Esophagus muscularis mucosa (tissue), 4 donors: Measurements from ENCODE around the gene FZR1. TPM values are rescaled to one million over a fixed set of nuclear protein-coding genes. Genes with fewer than 3 reads are reported as not detected.
A peak's percentile ranks its signal among the peaks of the same experiment; 100 is the strongest.

ENCODE experiments used
- DNase-seq: peaks from one replicate; pipeline ENCODE4 v3.0.0-alpha.2; 2017; ENCODE audit errors: extremely low spot score
- H3K27ac ChIP-seq, 4 donors: fragments of 200-600 bp; sonication (generic); replicated peaks in 1 of 4; 1 replicate in 3 of 4; 2 replicates in 1 of 4; pipeline ENCODE4 v1.5.1; 2016 to 2019; ENCODE audit warnings: mild to moderate bottlenecking in 1 of 4
- H3K27me3 ChIP-seq, 4 donors: fragments of 200-600 bp; sonication (generic); one replicate each; pipeline versions ENCODE4 v1.5.1 to v1.6.0; 2016 to 2019
- H3K36me3 ChIP-seq, 4 donors: fragments of 200-600 bp; sonication (generic); one replicate each; pipeline ENCODE4 v1.5.1; 2016 to 2019
- H3K4me1 ChIP-seq, 4 donors: fragments of 200-600 bp; sonication (generic); one replicate each; pipeline ENCODE4 v1.5.1; 2016 to 2019
- H3K4me3 ChIP-seq, 4 donors: fragments of 200-600 bp; sonication (generic); 1 replicate in 2 of 4; 2 replicates in 2 of 4; pipeline ENCODE4 v1.5.1; 2016 to 2019; ENCODE audit warnings: mild to moderate bottlenecking in 4 of 4, moderate library complexity in 1 of 4
- H3K9me3 ChIP-seq, 4 donors: fragments of 200-600 bp; sonication (generic); 1 replicate in 3 of 4; 2 replicates in 1 of 4; pipeline ENCODE4 v1.5.1; 2016 to 2019
- EP300 ChIP-seq: sonication (generic); formaldehyde crosslinking; IDR thresholded peaks from one replicate; pipeline ENCODE4 v1.6.1; 2017; ENCODE audit warnings: antibody characterized with exemption
- POLR2A ChIP-seq: fragments of 450-650 bp; IDR thresholded peaks from one replicate; pipeline ENCODE4 v1.6.1; 2017; ENCODE audit warnings: antibody characterized with exemption, moderate library complexity, mild to moderate bottlenecking, low read depth
- POLR2AphosphoS5 ChIP-seq, 2 donors: sonication (generic); formaldehyde crosslinking; IDR thresholded peaks; one replicate each; pipeline ENCODE4 v1.6.1; 2017; ENCODE audit warnings: antibody characterized with exemption in 2 of 2
- WGBS: methylation state at CpG from one replicate; pipeline ENCODE4 v1.1.5; 2018; 5-methylcytosine and 5-hydroxymethylcytosine counted together
- intact Hi-C: fragments of 100-400 bp; cut with DNase I; formaldehyde crosslinking; loops from one replicate; pipeline ENCODE4 v1.15.1; 2023
- total RNA-seq, 4 donors: library from RNA; depleted of rRNA; stranded (reverse); fragments of >200 nt; gene quantifications; one replicate each; pipeline versions ENCODE4 v1.1.0 to v1.2.1, GENCODE V29; 2016
- TF ChIP-seq, protein P1 (sequence below), 3 experiments: fragments of 200-600 bp in 2 of 3; fragments of 450-650 bp in 1 of 3; sonication (generic) in 2 of 3; IDR thresholded peaks; one replicate each; pipeline ENCODE4 v1.5.1; 2017 to 2019; ENCODE audit warnings: antibody characterized with exemption in 3 of 3, mild to moderate bottlenecking in 2 of 3, moderate library complexity in 1 of 3

FZR1 gene
- total RNA-seq, 4 donors from 2014 or later: 15.8 to 41.2 (median 31.4) TPM

DNA sequence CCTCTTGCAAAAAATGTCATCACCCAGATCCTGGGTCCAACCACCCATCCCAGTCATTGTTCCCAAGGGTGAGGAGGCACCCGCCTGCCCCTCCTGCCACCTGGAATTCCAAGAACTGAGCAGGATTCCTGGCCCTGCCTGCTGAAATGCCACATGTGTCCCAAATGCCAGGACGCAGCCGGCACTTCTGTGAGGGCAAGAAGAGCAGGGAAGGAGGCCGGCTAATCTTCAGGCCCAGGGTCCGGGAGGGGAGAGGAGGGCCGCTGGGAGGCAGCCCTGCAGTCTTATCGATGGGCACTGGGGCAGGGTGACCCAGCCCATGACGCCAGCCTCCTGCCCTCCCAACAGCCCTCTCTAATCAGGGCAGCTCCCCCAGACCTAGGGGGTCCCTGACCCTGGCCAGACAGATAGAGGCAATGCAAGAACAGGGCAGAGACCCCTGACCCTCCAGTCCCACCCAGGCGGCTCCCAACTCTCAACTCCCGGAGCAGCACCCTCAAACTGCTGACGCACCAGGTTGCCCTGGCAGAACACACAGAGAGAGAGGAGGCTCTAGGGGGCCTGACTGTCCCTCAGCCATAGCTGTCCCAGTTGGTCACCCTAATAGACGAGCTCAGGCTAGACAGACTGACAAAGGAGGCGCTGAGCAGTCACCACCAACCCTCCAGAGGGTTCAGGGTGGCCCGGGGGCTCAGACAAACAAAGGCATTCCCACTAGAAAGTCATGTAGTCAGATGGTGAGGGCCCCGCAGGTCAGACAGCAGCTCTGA, 49.7 kb downstream of the FZR1 start:
- WGBS: 82% methylated on average over 12 of the region's 15 CpGs
- H3K4me1 ChIP-seq: peaks cover 27 to 57% (median 55%) of the 10 kb centered on the region in 4 donors
- no peaks in the 10 kb centered on the region for H3K27me3 ChIP-seq
- DNase-seq: no peak
- H3K27ac ChIP-seq: peak overlapping the region in 1 of 4 donors; percentile 83
- peaks cover 0 to 6% (median 3%) of the 10 kb centered on the region in 4 donors for H3K36me3 ChIP-seq
- H3K4me3 ChIP-seq: peak overlapping the region; percentile 70 to 95 (median 84)
- no peaks in the 10 kb centered on the region for H3K9me3 ChIP-seq
- intact Hi-C loops: loop anchor here (5.0 kb wide), 1 partner anchor 61 kb away; no protein-coding TSS in a partner anchor
- no peak for TF ChIP-seq EP300
- TF ChIP-seq POLR2A: no peak
- TF ChIP-seq POLR2AphosphoS5 (IDR thresholded peaks at IDR 0.05): no peak
- TF ChIP-seq, protein P1, sequence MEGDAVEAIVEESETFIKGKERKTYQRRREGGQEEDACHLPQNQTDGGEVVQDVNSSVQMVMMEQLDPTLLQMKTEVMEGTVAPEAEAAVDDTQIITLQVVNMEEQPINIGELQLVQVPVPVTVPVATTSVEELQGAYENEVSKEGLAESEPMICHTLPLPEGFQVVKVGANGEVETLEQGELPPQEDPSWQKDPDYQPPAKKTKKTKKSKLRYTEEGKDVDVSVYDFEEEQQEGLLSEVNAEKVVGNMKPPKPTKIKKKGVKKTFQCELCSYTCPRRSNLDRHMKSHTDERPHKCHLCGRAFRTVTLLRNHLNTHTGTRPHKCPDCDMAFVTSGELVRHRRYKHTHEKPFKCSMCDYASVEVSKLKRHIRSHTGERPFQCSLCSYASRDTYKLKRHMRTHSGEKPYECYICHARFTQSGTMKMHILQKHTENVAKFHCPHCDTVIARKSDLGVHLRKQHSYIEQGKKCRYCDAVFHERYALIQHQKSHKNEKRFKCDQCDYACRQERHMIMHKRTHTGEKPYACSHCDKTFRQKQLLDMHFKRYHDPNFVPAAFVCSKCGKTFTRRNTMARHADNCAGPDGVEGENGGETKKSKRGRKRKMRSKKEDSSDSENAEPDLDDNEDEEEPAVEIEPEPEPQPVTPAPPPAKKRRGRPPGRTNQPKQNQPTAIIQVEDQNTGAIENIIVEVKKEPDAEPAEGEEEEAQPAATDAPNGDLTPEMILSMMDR (IDR thresholded peaks at IDR 0.05): no peak

DNA sequence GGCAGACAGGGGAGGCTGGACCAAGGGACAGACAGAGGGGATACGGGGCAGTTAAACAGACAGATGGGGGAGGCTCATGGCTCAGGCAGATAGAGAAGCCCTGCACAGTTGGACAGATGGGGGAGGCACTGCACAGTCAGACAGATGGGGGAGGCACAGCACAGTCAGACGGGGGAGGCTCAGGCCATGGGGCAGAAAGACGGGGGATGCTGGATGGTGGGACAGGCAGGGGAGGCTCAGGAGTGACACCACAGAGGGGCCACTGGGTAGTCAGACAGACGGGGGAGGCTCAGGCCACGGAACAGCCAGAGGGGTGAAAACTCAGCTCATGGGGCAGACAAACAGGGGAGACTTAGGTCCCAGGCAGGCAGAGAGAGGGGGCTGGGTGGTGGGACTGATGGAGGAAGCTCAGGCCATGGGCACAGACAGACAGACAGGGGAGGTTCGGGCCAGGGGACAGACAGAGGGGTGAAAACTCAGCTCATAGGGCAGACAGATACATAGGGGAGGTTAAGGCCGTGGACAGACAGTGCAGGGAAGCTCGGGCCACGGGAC, 50.4 kb downstream of the FZR1 start:
- intact Hi-C loops: loop anchor here (5.0 kb wide), 1 partner anchor 61 kb away; no protein-coding TSS in a partner anchor
- no peak for DNase-seq
- Histone ChIP-seq H3K4me1 (peaks cover 27 to 57% (median 55%) of the 10 kb centered on the region in 4 donors), H3K4me3 (peak overlapping the region; percentile 70 to 95 (median 84)), H3K27ac (peak overlapping the region; percentile 82 to 87 (median 84)), H3K27me3 (no peaks in the 10 kb centered on the region), H3K36me3 (no peaks in the 10 kb centered on the region), H3K9me3 (no peaks in the 10 kb centered on the region)
- WGBS: 28% methylated on average over 9 of the region's 9 CpGs
- TF ChIP-seq POLR2A (no peak), EP300 (no peak), POLR2AphosphoS5 (IDR thresholded peaks at IDR 0.05) (no peak)
- TF ChIP-seq, protein P1 (IDR thresholded peaks at IDR 0.05): no peak

DNA sequence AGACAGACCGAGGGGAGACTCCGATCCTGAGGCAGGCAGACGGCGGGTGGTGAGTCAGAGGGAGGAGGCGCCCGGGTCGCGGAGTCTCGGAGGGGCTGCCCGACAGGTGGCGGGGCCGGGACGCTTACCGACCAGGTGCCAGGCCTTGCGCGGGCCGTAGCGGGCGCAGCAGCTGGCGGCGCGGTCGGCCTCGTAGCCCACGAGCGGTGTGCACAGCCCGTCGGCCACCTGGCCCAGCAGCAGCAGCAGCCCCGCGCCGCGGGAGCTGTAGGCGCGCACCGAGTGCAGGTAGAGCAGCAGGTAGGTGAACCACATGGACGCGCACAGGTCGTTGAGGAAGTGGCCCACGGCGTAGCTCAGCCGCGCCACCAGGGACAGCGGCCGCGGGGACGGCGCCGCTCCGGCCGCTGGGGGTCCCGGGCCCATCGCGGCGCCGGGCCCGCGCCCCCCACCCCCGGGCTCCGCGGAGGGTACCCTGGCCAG, 50.9 kb downstream of the FZR1 start:
- TF ChIP-seq POLR2A: no peak
- TF ChIP-seq, protein P1 (IDR thresholded peaks at IDR 0.05): peak in 1 of 3 experiments; percentile 13
- peaks cover 27 to 57% (median 55%) of the 10 kb centered on the region in 4 donors for H3K4me1 ChIP-seq
- intact Hi-C loops: loop anchor here (5.0 kb wide), 1 partner anchor 60 kb away; no protein-coding TSS in a partner anchor
- 0% methylated on average over 12 of the region's 60 CpGs for WGBS
- DNase-seq: no peak
- H3K4me3 ChIP-seq: peak overlapping the region; percentile 70 to 95 (median 84)
- H3K9me3 ChIP-seq: no peaks in the 10 kb centered on the region
- H3K36me3 ChIP-seq: no peaks in the 10 kb centered on the region
- H3K27ac ChIP-seq: peak overlapping the region; percentile 82 to 87 (median 84)
- H3K27me3 ChIP-seq: no peaks in the 10 kb centered on the region

DNA sequence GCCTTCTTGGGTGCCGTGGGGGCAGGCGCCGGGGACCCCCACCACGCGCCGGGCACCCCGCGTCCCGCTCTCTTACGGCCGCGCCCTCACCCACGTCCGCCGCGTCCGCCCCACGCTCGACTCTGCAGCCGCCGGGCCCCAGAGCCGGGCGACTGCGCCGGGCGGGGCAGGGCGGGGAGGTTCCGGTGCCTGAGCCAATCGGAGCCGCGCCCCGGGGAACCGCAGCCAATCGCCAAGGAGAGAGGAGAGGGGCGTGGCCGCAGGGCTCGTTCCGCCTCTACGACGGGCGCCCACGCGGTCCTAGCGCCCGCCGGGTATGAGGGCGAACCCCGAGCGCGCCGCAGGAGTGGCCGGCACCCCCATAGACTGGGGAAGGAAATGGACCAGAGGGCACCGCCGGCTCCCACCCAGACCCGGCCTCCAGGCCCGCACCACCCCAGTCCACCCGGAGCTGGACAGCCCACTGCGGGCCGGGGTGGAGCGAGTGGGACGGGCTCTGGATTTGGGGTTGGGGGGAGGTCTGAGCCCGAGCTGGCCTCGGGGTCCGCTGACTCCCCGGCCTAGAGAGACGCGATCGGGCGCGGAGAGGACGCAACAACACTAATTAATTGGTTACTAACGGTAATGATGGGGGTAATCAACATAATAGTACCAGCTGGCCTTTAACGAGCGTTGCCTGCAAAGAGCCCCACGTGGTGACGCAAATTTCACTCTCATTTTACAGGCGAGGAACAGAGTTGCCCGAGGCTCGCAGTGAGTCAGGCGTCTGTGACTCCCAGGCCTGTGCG, 51.5 kb downstream of the FZR1 start, which contains the start of gene MFSD12:
Gene MFSD12, minus strand, starts transcription at position 126 of the 788 bp plus-strand sequence. CDS start 183 bp downstream, outside the sequence.
- DNase-seq: peak; percentile 98
- H3K4me3 ChIP-seq: peak within 1 kb of the TSS; percentile 70 to 95 (median 84)
- H3K27me3 ChIP-seq: no peaks in the 10 kb centered on the region
- WGBS: 0% methylated on average over 2 of the region's 81 CpGs
- no peaks in the 10 kb centered on the region for H3K36me3 ChIP-seq
- peaks cover 27 to 54% (median 53%) of the 10 kb centered on the region in 4 donors for H3K4me1 ChIP-seq
- peak within 1 kb of the TSS; percentile 82 to 87 (median 84) for H3K27ac ChIP-seq
- no peaks in the 10 kb centered on the region for H3K9me3 ChIP-seq
- intact Hi-C loops: loop anchor here (5.0 kb wide), 1 partner anchor 60 kb away; no protein-coding TSS in a partner anchor
- TF ChIP-seq POLR2AphosphoS5 (IDR thresholded peaks at IDR 0.05) (peak; percentile 84 to 88), POLR2A (no peak), EP300 (no peak)
- TF ChIP-seq, protein P1 (IDR thresholded peaks at IDR 0.05): peak in 1 of 3 experiments; percentile 25
